Stimulated activated CD4-positive, alpha-beta T cell treated with anti-CD3 and anti-CD28 coated beads, TNF-alpha, amount 100 ng/mL, for 24 hours (primary cell): Measurements from ENCODE around the gene STMN3.
"Not testable (repeated sequence)": the region's sequence is repeated elsewhere in the genome, so short reads cannot be mapped to it uniquely, and the experiment has no call there.

ENCODE experiments used
- DNase-seq, 3 experiments: peaks; one replicate each; pipeline ENCODE4 v3.0.0-alpha.2; 2020; ENCODE audit warnings: low read depth in 3 of 3

The STMN3 gene

GRCh38 chr20:63617092-63617875, 35.9 kb downstream of the STMN3 start:
- no peak for DNase-seq

- not testable (repeated sequence) for DNase-seq
Measured at GRCh38 chr20:63613863-63614594, 39.2 kb downstream of the STMN3 start.

- DNase-seq, result no peak
Measured at GRCh38 chr20:63612276-63612931, 40.8 kb downstream of the STMN3 start.

- DNase-seq, result no peak
Measured at GRCh38 chr20:63611646-63612045, 41.6 kb downstream of the STMN3 start.

- no peak for DNase-seq
Measured at GRCh38 chr20:63610581-63611435, 42.4 kb downstream of the STMN3 start.

GRCh38 chr20:63606686-63607085, 46.5 kb downstream of the STMN3 start:
- DNase-seq, result no peak

GRCh38 chr20:63602321-63602720, 50.9 kb downstream of the STMN3 start:
- DNase-seq, result no peak

- DNase-seq, result not testable (repeated sequence)
Measured at GRCh38 chr20:63601679-63602078, 51.5 kb downstream of the STMN3 start.

- no peak for DNase-seq
Measured at GRCh38 chr20:63599396-63600050, 53.7 kb downstream of the STMN3 start.

GRCh38 chr20:63598479-63599395, 54.5 kb downstream of the STMN3 start:
- no peak for DNase-seq

- DNase-seq, result no peak
Measured at GRCh38 chr20:63597651-63598478, 55.4 kb downstream of the STMN3 start.

GRCh38 chr20:63596423-63596822, 56.8 kb downstream of the STMN3 start:
- DNase-seq, result no peak

GRCh38 chr20:63595416-63596127, 57.7 kb downstream of the STMN3 start:
- DNase-seq, result no peak

- DNase-seq, result no peak
Measured at GRCh38 chr20:63594043-63594561, 59.1 kb downstream of the STMN3 start.

- DNase-seq, result no peak
Measured at GRCh38 chr20:63592661-63593060, 60.6 kb downstream of the STMN3 start.

- DNase-seq, result no peak
Measured at GRCh38 chr20:63591786-63592355, 61.4 kb downstream of the STMN3 start.

- DNase-seq, result no peak
Measured at GRCh38 chr20:63591147-63591533, 62.1 kb downstream of the STMN3 start.
